ENCODE results near the gene VWA8.

- TF ChIP-seq, protein P1, sequence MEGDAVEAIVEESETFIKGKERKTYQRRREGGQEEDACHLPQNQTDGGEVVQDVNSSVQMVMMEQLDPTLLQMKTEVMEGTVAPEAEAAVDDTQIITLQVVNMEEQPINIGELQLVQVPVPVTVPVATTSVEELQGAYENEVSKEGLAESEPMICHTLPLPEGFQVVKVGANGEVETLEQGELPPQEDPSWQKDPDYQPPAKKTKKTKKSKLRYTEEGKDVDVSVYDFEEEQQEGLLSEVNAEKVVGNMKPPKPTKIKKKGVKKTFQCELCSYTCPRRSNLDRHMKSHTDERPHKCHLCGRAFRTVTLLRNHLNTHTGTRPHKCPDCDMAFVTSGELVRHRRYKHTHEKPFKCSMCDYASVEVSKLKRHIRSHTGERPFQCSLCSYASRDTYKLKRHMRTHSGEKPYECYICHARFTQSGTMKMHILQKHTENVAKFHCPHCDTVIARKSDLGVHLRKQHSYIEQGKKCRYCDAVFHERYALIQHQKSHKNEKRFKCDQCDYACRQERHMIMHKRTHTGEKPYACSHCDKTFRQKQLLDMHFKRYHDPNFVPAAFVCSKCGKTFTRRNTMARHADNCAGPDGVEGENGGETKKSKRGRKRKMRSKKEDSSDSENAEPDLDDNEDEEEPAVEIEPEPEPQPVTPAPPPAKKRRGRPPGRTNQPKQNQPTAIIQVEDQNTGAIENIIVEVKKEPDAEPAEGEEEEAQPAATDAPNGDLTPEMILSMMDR (IDR thresholded peaks at IDR 0.05; ENCODE audit: low read depth, low read length, poor library complexity, severe bottlenecking) = no peak
- no peak for TF ChIP-seq EZH2phosphoT487 (IDR thresholded peaks at IDR 0.05; ENCODE audit: borderline replicate concordance, low read length)
Measured at GRCh38 chr13:41613471-41613870, 347.4 kb downstream of the VWA8 start.
